HepG2 (cell line): Measurements from ENCODE around the gene HOMEZ. TPM values are rescaled to one million over a fixed set of nuclear protein-coding genes. Genes with fewer than 3 reads are reported as not detected.

Source experiments
- BRD4 ChIP-seq: sonication (generic); formaldehyde crosslinking; IDR thresholded peaks from 2 replicates; pipeline ENCODE4 v1.4.0; 2020; ENCODE audit warnings: missing genetic modification reagents
- MLXIP ChIP-seq: sonication (generic); formaldehyde crosslinking; IDR thresholded peaks from 2 replicates; pipeline ENCODE4 v1.9.0; 2021; ENCODE audit warnings: missing genetic modification reagents, borderline replicate concordance
- NFE2L2 ChIP-seq: fragments of 150-350 bp; IDR thresholded peaks from 2 replicates; pipeline ENCODE4 v1.6.1; 2014; ENCODE audit warnings: low read length
- PATZ1 ChIP-seq: sonication (generic); formaldehyde crosslinking; IDR thresholded peaks from 2 replicates; pipeline ENCODE4 v1.4.0; 2020; ENCODE audit warnings: missing genetic modification reagents
- ZBED4 ChIP-seq: sonication (generic); formaldehyde crosslinking; IDR thresholded peaks from 2 replicates; pipeline ENCODE4 v1.4.0; 2020; ENCODE audit warnings: missing genetic modification reagents, borderline replicate concordance
- ZFP37 ChIP-seq: sonication (generic); formaldehyde crosslinking; IDR thresholded peaks from 2 replicates; pipeline ENCODE4 v1.4.0; 2020; ENCODE audit warnings: missing genetic modification reagents, borderline replicate concordance
- ZNF124 ChIP-seq: sonication (generic); formaldehyde crosslinking; IDR thresholded peaks from 2 replicates; pipeline ENCODE4 v1.4.0; 2020; ENCODE audit warnings: missing genetic modification reagents
- ZNF142 ChIP-seq: sonication (generic); formaldehyde crosslinking; IDR thresholded peaks from 2 replicates; pipeline ENCODE4 v1.4.0; 2020; ENCODE audit warnings: missing genetic modification reagents
- ZNF317 ChIP-seq: sonication (generic); formaldehyde crosslinking; IDR thresholded peaks from 2 replicates; pipeline ENCODE4 v1.5.0; 2020; ENCODE audit warnings: mild to moderate bottlenecking, missing genetic modification reagents
- ZNF577 ChIP-seq: sonication (generic); formaldehyde crosslinking; IDR thresholded peaks from 2 replicates; pipeline ENCODE4 v1.4.0; 2020; ENCODE audit warnings: mild to moderate bottlenecking, low read depth, missing genetic modification reagents, borderline replicate concordance
- ZNF616 ChIP-seq: sonication (generic); formaldehyde crosslinking; IDR thresholded peaks from 2 replicates; pipeline ENCODE4 v1.5.0; 2020; ENCODE audit warnings: low read depth, mild to moderate bottlenecking, missing genetic modification reagents
- ZNF773 ChIP-seq: sonication (generic); formaldehyde crosslinking; IDR thresholded peaks from 2 replicates; pipeline ENCODE4 v1.4.0; 2020; ENCODE audit warnings: missing genetic modification reagents, borderline replicate concordance
- polyA plus RNA-seq, 8 experiments: library from polyadenylated mRNA; depleted of rRNA in 3 of 8; stranded (reverse) in 7 of 8; unstranded in 1 of 8; fragments of >200 nt; fragmentation: Illumina TruSeq in 4 of 8; extraction: Trizol in 4 of 8; gene quantifications; 2 replicates each; pipeline versions ENCODE4 v1.2.1 to v1.2.3, GENCODE V29; 2011 to 2016; ENCODE audit warnings: low read depth in 4 of 8, missing spikeins in 1 of 8, mixed read lengths in 1 of 8; ENCODE audit not compliant: insufficient read depth in 1 of 8
- total RNA-seq, 5 experiments: library from RNA; depleted of rRNA; stranded (reverse); fragments of >200 nt; fragmentation: Illumina TruSeq; extraction: Trizol; gene quantifications; 2 replicates each; pipeline ENCODE4 v1.2.3, GENCODE V29; 2016; ENCODE audit warnings: low read depth in 1 of 5

Gene HOMEZ
- total and polyA plus RNA-seq, 2 of the 13 experiments (the other 11 are each of a cell fraction or from before 2014, with no cell fraction given) = 14.5 to 31.8 TPM

GRCh38 chr14:23301969-23302289, 16.0 kb upstream of the HOMEZ start (continued):
- peak; percentile 80; the same call in 1 of the 2 replicates for TF ChIP-seq ZNF142 (CRISPR knock-in tag)
- peak; percentile 94; the same call in 1 of the 2 replicates for TF ChIP-seq ZNF616 (CRISPR knock-in tag)
- TF ChIP-seq PATZ1 = peak; percentile 50; the same call in 1 of the 2 replicates
- TF ChIP-seq ZNF773 (CRISPR knock-in tag) = peak; percentile 95
- TF ChIP-seq NFE2L2 = no peak
- peak; percentile 96 for TF ChIP-seq ZNF577
- TF ChIP-seq BRD4 (CRISPR knock-in tag) = no peak
- peak; percentile 65 for TF ChIP-seq ZNF124 (CRISPR knock-in tag)
- TF ChIP-seq ZBED4 (CRISPR knock-in tag) = peak; percentile 94; the same call in 1 of the 2 replicates
- peak; percentile 98 for TF ChIP-seq ZFP37 (CRISPR knock-in tag)
- TF ChIP-seq MLXIP (CRISPR knock-in tag) = peak; percentile 88
- TF ChIP-seq ZNF317 (CRISPR knock-in tag) = peak; percentile 87
